HL-60/S4 treated with phorbol 12-myristate 13-acetate at 8.2 ng/mL for 4 days and 3 days (cell line): Measurements from ENCODE around the gene SNX13.

Experiments
- in situ Hi-C: fragments of 300-500 bp; cut with MboI; formaldehyde crosslinking; loops from 2 replicates; pipeline ENCODE4 v1.15.0; 2022; ENCODE audit warnings: low sequenced_read_pairs

The SNX13 gene

GRCh38 chr7:17940302-17940883 is at the start of gene SNX13:
TSS of gene SNX13 (minus strand) at chr7:17940494. CDS start at chr7:17940295, 199 bp downstream.
- in situ Hi-C loops, result no loop called here

- in situ Hi-C loops, result no loop called here
Observed at GRCh38 chr7:17989546-17989945, 49.3 kb upstream of the SNX13 start.

GRCh38 chr7:17988858-17989257 is 48.6 kb upstream of the SNX13 start:
- in situ Hi-C loops, result no loop called here

GRCh38 chr7:17988141-17988540 is 47.8 kb upstream of the SNX13 start:
- in situ Hi-C loops, result no loop called here

GRCh38 chr7:17986851-17987250 is 46.6 kb upstream of the SNX13 start:
- in situ Hi-C loops, result no loop called here

- in situ Hi-C loops, result no loop called here
Observed at GRCh38 chr7:17985473-17986239, 45.4 kb upstream of the SNX13 start.

- in situ Hi-C loops, result no loop called here
Observed at GRCh38 chr7:17984288-17984687, 44.0 kb upstream of the SNX13 start.

GRCh38 chr7:17983221-17984062 is 43.1 kb upstream of the SNX13 start:
- in situ Hi-C loops, result no loop called here

- in situ Hi-C loops, result no loop called here
Observed at GRCh38 chr7:17976952-17977351, 36.7 kb upstream of the SNX13 start.

- in situ Hi-C loops, result no loop called here
Observed at GRCh38 chr7:17971411-17971810, 31.1 kb upstream of the SNX13 start.

GRCh38 chr7:17968791-17969715 is 28.8 kb upstream of the SNX13 start:
- in situ Hi-C loops, result no loop called here

GRCh38 chr7:17966706-17967105 is 26.4 kb upstream of the SNX13 start:
- in situ Hi-C loops, result no loop called here

- in situ Hi-C loops, result no loop called here
Observed at GRCh38 chr7:17965603-17966002, 25.3 kb upstream of the SNX13 start.

GRCh38 chr7:17963281-17963680 is 23.0 kb upstream of the SNX13 start:
- in situ Hi-C loops, result no loop called here

- in situ Hi-C loops, result no loop called here
Observed at GRCh38 chr7:17962652-17963051, 22.4 kb upstream of the SNX13 start.

GRCh38 chr7:17957871-17958270 is 17.6 kb upstream of the SNX13 start:
- in situ Hi-C loops, result no loop called here

GRCh38 chr7:17952387-17952786 is 12.1 kb upstream of the SNX13 start:
- in situ Hi-C loops, result no loop called here

- in situ Hi-C loops, result no loop called here
Observed at GRCh38 chr7:17951742-17952254, 11.5 kb upstream of the SNX13 start.

- in situ Hi-C loops, result no loop called here
Observed at GRCh38 chr7:17948526-17949238, 8.4 kb upstream of the SNX13 start.

- in situ Hi-C loops, result no loop called here
Observed at GRCh38 chr7:17947620-17948019, 7.3 kb upstream of the SNX13 start.
